Activated T-helper 1 cell treated with anti-CD3 and anti-CD28 coated beads, Interleukin-12 subunit alpha, Interleukin-12 subunit beta, Interleukin-2, Interleukin-4 antibody, amounts not matched to agents 30 ng/mL and 10 ng/mL and 1 ng/mL, durations not matched to agents 14 hours and 24 hours and 36 hours (primary cell): ENCODE data around the gene C1QTNF1. TPM values are rescaled to one million over a fixed set of nuclear protein-coding genes. Genes with fewer than 3 reads are reported as not detected.

Source experiments
- DNase-seq: peaks from one replicate; pipeline ENCODE4 v3.0.0; 2021; ENCODE audit warnings: low spot score
- H3K27ac Mint-ChIP-seq: one replicate; pipeline ENCODE4 v1.8.0; 2021; ENCODE audit warnings: mild to moderate bottlenecking, mixed read lengths
- H3K27me3 Mint-ChIP-seq: one replicate; pipeline ENCODE4 v1.8.0; 2022; ENCODE audit warnings: mild to moderate bottlenecking, moderate library complexity, mixed read lengths; ENCODE audit not compliant: insufficient read depth
- H3K36me3 Mint-ChIP-seq: one replicate; pipeline ENCODE4 v1.8.0; 2021; ENCODE audit warnings: low read depth, mixed read lengths
- H3K4me1 Mint-ChIP-seq: one replicate; pipeline ENCODE4 v1.8.0; 2021; ENCODE audit warnings: low read depth, mixed read lengths
- H3K4me3 Mint-ChIP-seq: one replicate; pipeline ENCODE4 v1.8.0; 2021; ENCODE audit warnings: mild to moderate bottlenecking, moderate library complexity, mixed read lengths
- H3K9me3 Mint-ChIP-seq: one replicate; pipeline ENCODE4 v1.8.0; 2021; ENCODE audit warnings: mixed read lengths
- intact Hi-C: fragments of 100-400 bp; cut with micrococcal nuclease; formaldehyde crosslinking; loops from one replicate; pipeline ENCODE4 v1.15.1; 2024
- total RNA-seq: library from RNA; stranded (reverse); gene quantifications from 2 replicates; pipeline ENCODE4 v1.2.3, GENCODE V29; 2022

The C1QTNF1 gene
- total RNA-seq, 1 donor from 2014 or later = not detected

GRCh38 chr17:79005063-79005861 is 18.7 kb upstream of the C1QTNF1 start:
- no peak overlapping the region for H3K4me3 Mint-ChIP-seq
- H3K4me1 Mint-ChIP-seq = peaks cover 42% of the 10 kb centered on the region
- intact Hi-C loops = loop anchor here (5.0 kb wide), 2 partner anchors 748 to 1543 kb away; no protein-coding TSS in a partner anchor
- H3K36me3 Mint-ChIP-seq = peaks cover 21% of the 10 kb centered on the region
- H3K27me3 Mint-ChIP-seq = peaks cover 1% of the 10 kb centered on the region
- H3K9me3 Mint-ChIP-seq = no peaks in the 10 kb centered on the region
- H3K27ac Mint-ChIP-seq = peak overlapping the region; percentile 63
- DNase-seq = no peak

DNA sequence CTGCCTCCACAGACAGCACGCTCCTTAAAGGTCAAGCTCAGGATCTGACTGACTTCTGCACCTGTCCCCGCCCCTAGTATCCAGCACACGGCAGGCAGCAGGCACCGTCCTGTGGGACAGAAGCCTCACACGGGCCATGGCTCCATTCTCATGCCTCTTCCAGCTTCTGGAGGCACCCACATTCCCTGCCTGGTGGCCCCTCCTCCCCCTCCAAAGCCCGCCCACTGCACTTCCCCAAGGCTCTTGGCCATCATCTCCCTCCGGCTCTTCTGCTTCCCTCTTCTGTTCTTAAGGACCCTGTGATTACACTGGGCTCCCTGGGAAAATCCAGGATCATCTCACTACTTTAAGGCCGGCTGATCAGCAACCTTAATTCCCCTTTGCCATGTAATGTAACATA is 17.9 kb upstream of the C1QTNF1 start:
- intact Hi-C loops = loop anchor here (5.0 kb wide), 2 partner anchors 749 to 1544 kb away; no protein-coding TSS in a partner anchor
- peak overlapping the region; percentile 63 for H3K27ac Mint-ChIP-seq
- H3K4me1 Mint-ChIP-seq = peaks cover 50% of the 10 kb centered on the region
- peaks cover 1% of the 10 kb centered on the region for H3K27me3 Mint-ChIP-seq
- H3K4me3 Mint-ChIP-seq = peak overlapping the region; percentile 45
- DNase-seq = no peak
- no peaks in the 10 kb centered on the region for H3K9me3 Mint-ChIP-seq
- peaks cover 21% of the 10 kb centered on the region for H3K36me3 Mint-ChIP-seq

- peaks cover 17% of the 10 kb centered on the region for H3K36me3 Mint-ChIP-seq
- H3K9me3 Mint-ChIP-seq = no peaks in the 10 kb centered on the region
- peaks cover 52% of the 10 kb centered on the region for H3K4me1 Mint-ChIP-seq
- peak overlapping the region; percentile 93 for H3K27ac Mint-ChIP-seq
- intact Hi-C loops = loop anchor here (5.0 kb wide), 2 partner anchors 750 to 1545 kb away; no protein-coding TSS in a partner anchor
- no peak for DNase-seq
- H3K27me3 Mint-ChIP-seq = peaks cover 4% of the 10 kb centered on the region
- peak overlapping the region; percentile 91 for H3K4me3 Mint-ChIP-seq
Measured at GRCh38 chr17:79006794-79007503, 17.0 kb upstream of the C1QTNF1 start.

DNA sequence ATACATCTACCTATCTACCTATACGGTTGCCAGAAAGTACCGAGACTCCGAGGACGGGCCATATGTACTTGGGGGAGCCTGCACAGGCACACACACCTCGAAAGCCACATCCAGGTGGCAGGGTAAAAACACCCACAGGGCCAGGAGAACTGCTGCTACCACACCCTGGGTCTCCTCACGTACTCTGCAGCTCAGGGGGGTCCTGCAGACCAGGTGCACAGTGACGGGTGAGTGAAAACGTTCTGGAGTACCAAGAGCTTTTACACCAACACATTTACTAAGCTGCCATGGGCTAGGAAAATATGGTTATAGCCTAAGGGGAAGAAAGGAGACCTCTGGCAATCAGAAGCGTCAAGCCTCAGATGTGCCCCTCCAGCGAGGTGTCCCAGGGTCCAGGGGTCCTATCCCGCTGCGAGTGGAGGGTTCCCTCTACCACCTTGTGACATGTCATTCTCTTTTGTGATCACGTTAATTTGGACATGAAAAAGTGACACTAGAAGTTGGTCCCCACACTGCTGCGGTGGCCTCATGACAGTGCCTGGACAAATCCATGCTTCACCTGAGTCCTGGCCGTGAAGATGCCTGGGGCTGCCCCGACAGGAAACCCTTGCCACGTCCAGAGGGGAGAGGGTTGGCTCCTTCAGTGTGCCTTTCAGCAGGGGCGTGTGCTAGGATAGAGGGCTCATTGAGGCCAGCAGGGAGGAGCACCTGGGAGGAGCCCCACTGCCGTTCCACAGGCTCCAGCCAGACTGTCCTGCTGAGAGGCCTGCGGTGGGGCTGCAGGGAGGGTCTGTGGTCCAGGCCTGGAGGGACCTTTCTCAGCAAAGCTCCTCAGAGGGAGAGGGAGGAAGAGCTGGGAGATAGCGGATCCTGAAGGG is 16.2 kb upstream of the C1QTNF1 start:
- intact Hi-C loops = loop anchor here (5.0 kb wide), 2 partner anchors 750 to 1545 kb away; no protein-coding TSS in a partner anchor
- Mint-ChIP-seq H3K27ac (peak overlapping the region; percentile 93), H3K27me3 (peaks cover 5% of the 10 kb centered on the region), H3K4me3 (peak overlapping the region; percentile 91), H3K4me1 (peaks cover 52% of the 10 kb centered on the region), H3K36me3 (peaks cover 13% of the 10 kb centered on the region), H3K9me3 (no peaks in the 10 kb centered on the region)
- no peak for DNase-seq

- intact Hi-C loops = loop anchor here (1.0 to 5.0 kb wide), 3 partner anchors 168 to 1547 kb away; no protein-coding TSS in a partner anchor
- Mint-ChIP-seq H3K27me3 (peaks cover 5% of the 10 kb centered on the region), H3K4me1 (peaks cover 52% of the 10 kb centered on the region)
Measured at GRCh38 chr17:79008666-79009387, 15.1 kb upstream of the C1QTNF1 start.

DNA sequence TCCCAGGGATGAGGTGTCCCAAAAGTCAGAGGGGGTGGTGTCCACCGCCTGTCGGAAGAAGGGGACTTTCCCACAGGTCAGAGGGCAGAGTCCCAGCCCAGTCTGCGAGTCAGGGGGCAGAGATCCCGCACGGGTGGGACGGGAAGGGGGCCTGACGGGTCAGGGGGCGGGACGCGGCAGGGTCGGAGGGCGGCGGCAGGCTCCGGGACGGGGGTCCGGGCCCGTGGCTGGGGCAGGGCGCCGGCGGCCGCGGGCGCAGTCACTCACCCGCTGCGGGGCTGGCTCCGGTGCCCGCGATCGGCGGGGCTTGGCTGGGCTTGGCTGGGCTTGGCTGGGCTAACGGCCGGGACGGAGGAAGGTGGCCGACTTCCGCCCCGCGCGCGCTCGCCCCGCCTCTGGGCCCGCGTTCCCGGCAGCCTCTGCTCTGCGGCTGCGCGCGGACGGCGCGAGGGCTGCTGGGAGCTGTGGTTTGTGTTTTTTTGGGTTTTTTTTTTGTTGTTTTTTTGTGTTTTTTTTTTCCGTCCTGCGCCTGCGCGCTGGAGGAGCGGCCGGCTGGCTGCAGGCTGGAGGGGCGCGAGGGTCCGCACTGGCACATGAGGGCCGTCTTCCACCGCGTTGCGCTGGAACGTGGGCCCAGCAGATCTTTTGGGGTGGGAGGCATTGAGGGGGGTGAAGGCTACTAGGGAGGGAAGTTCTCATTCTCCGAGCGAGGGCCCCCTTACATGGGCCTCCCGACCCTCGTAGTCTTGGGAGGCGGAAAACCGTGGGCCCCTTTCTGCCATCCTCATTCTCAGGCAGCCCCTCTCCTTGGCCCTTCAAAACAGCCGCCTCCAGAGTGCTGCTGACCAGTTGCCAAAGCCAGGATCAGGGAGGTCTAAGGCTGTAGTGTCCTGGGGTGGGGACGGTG is 14.3 kb upstream of the C1QTNF1 start, which contains the start of gene CANT1:
Gene CANT1 (minus strand): TSS at position 368 of the 907 bp plus-strand sequence. CDS start 12,142 bp downstream, outside the sequence.
- Mint-ChIP-seq H3K27ac (peak within 1 kb of the TSS; percentile 93), H3K4me3 (peak within 1 kb of the TSS; percentile 91), H3K9me3 (peaks cover 5% of the 10 kb centered on the region), H3K36me3 (peaks cover 12% of the 10 kb centered on the region), H3K4me1 (peaks cover 52% of the 10 kb centered on the region), H3K27me3 (peaks cover 8% of the 10 kb centered on the region)
- DNase-seq = peak; percentile 88
- intact Hi-C loops = loop anchor here (1.0 to 5.0 kb wide), 4 partner anchors 63 to 1547 kb away; partner anchors contain the start of gene ENGASE

More at GRCh38 chr17:79008666-79009387, 15.1 kb upstream of the C1QTNF1 start:
- Mint-ChIP-seq H3K36me3 (peaks cover 12% of the 10 kb centered on the region), H3K9me3 (no peaks in the 10 kb centered on the region), H3K4me3 (peak overlapping the region; percentile 91), H3K27ac (peak overlapping the region; percentile 93)
- DNase-seq = no peak

DNA sequence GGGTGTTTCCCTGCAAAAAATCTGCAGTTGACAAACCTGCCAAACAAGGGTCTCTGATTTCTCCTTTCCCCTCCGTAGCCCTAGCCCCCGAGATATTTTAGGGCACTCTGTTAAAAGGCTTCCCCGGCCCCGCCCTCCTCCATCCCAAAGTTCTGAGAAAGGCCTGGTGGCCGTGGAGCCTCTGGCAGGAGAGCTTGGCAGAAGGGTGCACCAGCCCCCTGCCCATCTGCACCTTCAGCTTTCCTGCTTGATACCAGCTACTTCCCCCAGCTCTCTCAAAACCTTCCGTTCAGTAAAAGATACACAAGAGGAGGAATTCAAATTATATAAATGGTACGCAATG is 13.7 kb upstream of the C1QTNF1 start:
- Mint-ChIP-seq H3K4me3 (peak overlapping the region; percentile 84), H3K9me3 (peaks cover 5% of the 10 kb centered on the region)
- intact Hi-C loops = loop anchor here (5.0 kb wide), 1 partner anchor 62 kb away; the partner anchor contains the start of gene ENGASE

DNA sequence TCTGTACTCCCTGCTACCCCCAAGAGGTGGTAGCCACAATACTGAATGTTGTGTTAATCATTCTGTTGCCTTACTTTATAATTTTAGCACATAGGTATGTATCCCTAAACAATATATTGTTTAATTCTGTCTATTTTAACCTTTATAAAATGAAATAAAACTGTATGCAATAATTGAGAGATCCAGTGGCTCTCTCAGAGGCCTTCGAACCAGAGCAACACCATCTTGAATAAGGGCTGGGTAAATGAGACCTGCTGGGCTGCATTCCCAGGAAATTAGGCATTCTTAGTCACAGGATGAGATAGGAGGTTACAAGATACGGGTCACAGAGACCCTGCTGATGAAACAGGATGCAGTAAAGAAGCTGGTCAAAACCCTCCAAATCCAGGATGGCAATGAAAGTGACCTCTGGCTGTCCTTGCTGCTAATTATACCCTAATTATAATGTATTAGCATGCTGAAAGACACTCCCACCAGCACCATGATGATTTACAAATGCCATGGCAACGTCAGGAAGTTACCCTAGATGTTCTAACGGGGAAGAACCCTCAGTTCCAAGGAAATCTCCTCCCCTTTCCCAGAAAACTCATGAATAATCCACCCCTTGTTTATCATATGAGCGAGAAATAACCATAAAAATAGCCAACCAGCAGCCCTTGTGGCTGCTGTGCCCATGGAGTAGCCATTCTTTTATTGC is 12.4 kb upstream of the C1QTNF1 start:
- Mint-ChIP-seq H3K27ac (no peak overlapping the region), H3K27me3 (peaks cover 8% of the 10 kb centered on the region)
- intact Hi-C loops = loop anchor here (5.0 kb wide), 1 partner anchor 61 kb away; the partner anchor contains the start of gene ENGASE

More for the DNA sequence above, 13.7 kb upstream of the C1QTNF1 start:
- no peak for DNase-seq
- Mint-ChIP-seq H3K4me1 (peaks cover 52% of the 10 kb centered on the region), H3K27me3 (peaks cover 8% of the 10 kb centered on the region), H3K36me3 (peaks cover 12% of the 10 kb centered on the region), H3K27ac (peak overlapping the region; percentile 91)

GRCh38 chr17:79012563-79013134 is 11.3 kb upstream of the C1QTNF1 start:
- H3K27ac Mint-ChIP-seq = no peak overlapping the region
- peak overlapping the region; percentile 28 for H3K4me3 Mint-ChIP-seq
- peaks cover 11% of the 10 kb centered on the region for H3K27me3 Mint-ChIP-seq
- H3K36me3 Mint-ChIP-seq = peaks cover 8% of the 10 kb centered on the region
- peaks cover 5% of the 10 kb centered on the region for H3K9me3 Mint-ChIP-seq
- peaks cover 29% of the 10 kb centered on the region for H3K4me1 Mint-ChIP-seq
- intact Hi-C loops = loop anchor here (5.0 kb wide), 1 partner anchor 60 kb away; the partner anchor contains the start of gene ENGASE
- no peak for DNase-seq

More for the DNA sequence above, 12.4 kb upstream of the C1QTNF1 start:
- no peak for DNase-seq
- H3K4me3 Mint-ChIP-seq = no peak overlapping the region
- peaks cover 9% of the 10 kb centered on the region for H3K36me3 Mint-ChIP-seq
- H3K4me1 Mint-ChIP-seq = peaks cover 40% of the 10 kb centered on the region
- H3K9me3 Mint-ChIP-seq = peaks cover 5% of the 10 kb centered on the region

- H3K4me1 Mint-ChIP-seq = peaks cover 15% of the 10 kb centered on the region
- H3K9me3 Mint-ChIP-seq = peaks cover 5% of the 10 kb centered on the region
- peaks cover 2% of the 10 kb centered on the region for H3K36me3 Mint-ChIP-seq
- intact Hi-C loops = loop anchor here (5.0 kb wide), 1 partner anchor 58 kb away; the partner anchor contains the start of gene ENGASE
- H3K27me3 Mint-ChIP-seq = peaks cover 15% of the 10 kb centered on the region
- DNase-seq = no peak
- H3K4me3 Mint-ChIP-seq = no peak overlapping the region
- no peak overlapping the region for H3K27ac Mint-ChIP-seq
Measured at GRCh38 chr17:79014158-79014758, 9.7 kb upstream of the C1QTNF1 start.
